Vagina (tissue), 2 donors: ENCODE measurements around the gene DENND1A.

Source experiments
- CTCF ChIP-seq, 3 experiments: fragments of 450-650 bp in 2 of 3; fragments of 200-600 bp in 1 of 3; sonication (generic) in 1 of 3; IDR thresholded peaks; one replicate each; pipeline ENCODE4 v1.5.1; 2017 to 2019; ENCODE audit warnings: antibody characterized with exemption in 3 of 3, mild to moderate bottlenecking in 2 of 3, moderate library complexity in 2 of 3
- POLR2A ChIP-seq, 2 donors: fragments of 450-650 bp; IDR thresholded peaks; one replicate each; pipeline ENCODE4 v1.6.1; 2017; ENCODE audit warnings: antibody characterized with exemption in 2 of 2, mild to moderate bottlenecking in 2 of 2, moderate library complexity in 2 of 2
- POLR2AphosphoS5 ChIP-seq, 2 donors: sonication (generic); formaldehyde crosslinking; IDR thresholded peaks; one replicate each; pipeline ENCODE4 v1.9.0; 2017; ENCODE audit warnings: antibody characterized with exemption in 2 of 2, mild to moderate bottlenecking in 2 of 2, low read depth in 1 of 2; ENCODE audit not compliant: insufficient read depth in 1 of 2

DNA sequence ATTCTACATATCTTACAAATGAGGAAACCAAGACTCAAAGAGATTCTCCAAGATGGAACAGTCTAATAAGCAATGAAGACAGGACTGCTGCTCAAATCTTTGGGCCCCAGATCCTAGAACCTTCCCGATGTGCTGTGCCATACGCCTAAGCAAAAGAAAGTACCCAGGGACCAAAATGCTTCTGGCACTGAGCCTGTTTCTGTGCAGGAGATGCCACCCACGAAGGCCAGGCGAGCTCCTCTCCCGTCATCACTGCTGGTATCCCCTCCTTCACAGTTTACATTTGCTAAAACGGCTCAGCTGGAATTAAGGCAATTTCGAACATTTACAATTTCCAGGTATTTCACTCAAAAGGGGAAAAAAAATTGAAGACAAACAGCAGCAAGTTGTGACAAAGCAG lies 277.5 kb downstream of the DENND1A start:
- TF ChIP-seq CTCF (IDR thresholded peaks at IDR 0.05) (no peak), POLR2A (IDR thresholded peaks at IDR 0.05) (no peak), POLR2AphosphoS5 (IDR thresholded peaks at IDR 0.05; ENCODE audit: insufficient read depth in 1 of 2, low read depth in 1 of 2) (no peak)
